SK-MEL-5 (cell line): Measurements from ENCODE around the gene LINGO4. TPM values are rescaled to one million over a fixed set of nuclear protein-coding genes. Genes with fewer than 3 reads are reported as not detected.

Experiments
- DNase-seq: peaks from one replicate; pipeline ENCODE4 v3.0.0-alpha.2; 2016; ENCODE audit warnings: low read depth, low spot score
- in situ Hi-C: cut with HindIII; loops from 2 replicates; pipeline ENCODE4 v1.10.0; 2016; ENCODE audit warnings: low sequenced_read_pairs, high pct_unique_total_duplicates, low pct_unique_long_range_greater_than_20kb
- total RNA-seq: library from RNA; depleted of rRNA; stranded (reverse); fragments of >200 nt; shearing (Covaris generic); gene quantifications from 2 replicates; pipeline ENCODE4 v1.2.3, GENCODE V29; 2014

LINGO4 gene
- total RNA-seq, 1 experiment from 2014 or later: not detected

DNA sequence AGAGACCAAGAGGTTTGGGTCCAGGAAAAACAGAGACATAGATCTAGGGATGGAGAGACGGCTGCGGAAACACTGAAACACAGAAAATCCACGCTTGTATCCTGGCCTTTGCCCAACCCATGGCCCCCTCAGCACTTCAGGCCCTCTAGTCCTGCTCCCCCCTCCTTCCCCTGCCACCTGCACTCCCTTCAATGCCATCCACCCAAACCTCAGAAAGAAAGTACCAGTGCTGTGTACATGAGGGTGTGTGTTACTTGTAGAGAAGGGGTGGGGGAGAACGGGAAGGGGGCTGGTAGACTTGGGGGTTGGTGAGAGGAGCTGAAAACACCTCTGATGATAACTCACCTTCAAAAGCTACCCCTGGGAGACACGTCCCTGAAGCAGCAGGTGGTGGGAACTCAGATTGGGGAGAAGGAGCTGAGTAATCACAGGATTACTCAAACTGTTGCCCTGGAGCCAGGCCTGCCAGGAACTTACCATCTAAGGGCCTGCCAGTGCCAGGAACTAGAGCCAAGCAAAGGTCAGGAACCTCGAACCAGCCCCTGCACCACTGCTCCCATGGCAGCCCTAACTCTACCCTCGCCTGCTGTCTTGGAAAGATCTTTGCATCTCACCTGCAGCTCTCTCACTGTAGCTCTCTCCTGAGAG is 14.9 kb upstream of the LINGO4 start:
- in situ Hi-C loops: no loop called here
- no peak for DNase-seq

DNA sequence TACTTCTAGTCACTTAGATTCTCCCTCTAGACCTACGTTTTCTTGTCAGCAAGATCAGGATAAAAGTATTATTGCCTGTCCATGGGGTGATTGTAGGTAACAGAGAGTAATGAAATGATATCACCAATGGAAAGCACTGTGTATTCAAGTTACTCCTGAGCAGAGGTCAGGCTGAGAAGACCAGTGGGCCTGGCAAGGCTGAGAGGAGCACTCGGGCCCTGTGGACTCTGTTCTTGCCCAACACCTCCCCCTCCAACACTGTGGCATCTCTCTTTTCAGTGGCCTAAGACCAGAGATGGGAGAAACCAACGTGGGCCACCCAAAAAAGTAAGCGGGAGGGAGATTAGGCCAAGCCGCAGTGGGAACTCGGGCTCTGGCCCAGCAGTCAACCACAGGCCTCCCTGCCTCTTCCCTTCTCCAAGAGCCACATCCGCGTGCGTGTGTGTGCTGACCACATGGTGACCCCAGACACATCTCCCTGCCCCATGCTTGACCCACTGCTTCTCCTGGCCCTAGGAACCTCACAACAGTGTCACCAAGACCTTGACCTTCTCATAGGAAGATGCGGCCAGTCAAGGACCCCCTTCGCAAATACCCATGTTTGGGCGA is 14.1 kb upstream of the LINGO4 start:
- no peak for DNase-seq
- in situ Hi-C loops: no loop called here

DNA sequence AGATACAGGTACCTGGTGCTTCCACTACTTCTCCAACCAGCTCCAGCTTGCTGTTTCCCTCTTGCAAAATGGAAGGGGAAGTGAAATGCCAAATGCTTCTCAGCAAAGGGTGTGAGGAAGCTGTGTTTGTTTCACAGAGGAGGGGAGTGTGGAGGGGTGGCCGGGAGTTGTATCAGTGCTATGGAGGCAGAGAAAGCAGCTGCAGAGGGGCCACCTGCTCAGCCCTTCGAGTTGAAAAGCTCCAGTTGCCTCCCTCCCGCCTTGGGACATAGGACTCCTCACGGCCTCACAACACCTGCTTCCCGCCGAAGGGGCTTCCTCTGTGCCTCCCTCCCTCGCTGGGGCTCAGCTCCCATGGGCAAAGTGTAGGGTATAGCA is 12.1 kb upstream of the LINGO4 start:
- in situ Hi-C loops: no loop called here
- no peak for DNase-seq

DNA sequence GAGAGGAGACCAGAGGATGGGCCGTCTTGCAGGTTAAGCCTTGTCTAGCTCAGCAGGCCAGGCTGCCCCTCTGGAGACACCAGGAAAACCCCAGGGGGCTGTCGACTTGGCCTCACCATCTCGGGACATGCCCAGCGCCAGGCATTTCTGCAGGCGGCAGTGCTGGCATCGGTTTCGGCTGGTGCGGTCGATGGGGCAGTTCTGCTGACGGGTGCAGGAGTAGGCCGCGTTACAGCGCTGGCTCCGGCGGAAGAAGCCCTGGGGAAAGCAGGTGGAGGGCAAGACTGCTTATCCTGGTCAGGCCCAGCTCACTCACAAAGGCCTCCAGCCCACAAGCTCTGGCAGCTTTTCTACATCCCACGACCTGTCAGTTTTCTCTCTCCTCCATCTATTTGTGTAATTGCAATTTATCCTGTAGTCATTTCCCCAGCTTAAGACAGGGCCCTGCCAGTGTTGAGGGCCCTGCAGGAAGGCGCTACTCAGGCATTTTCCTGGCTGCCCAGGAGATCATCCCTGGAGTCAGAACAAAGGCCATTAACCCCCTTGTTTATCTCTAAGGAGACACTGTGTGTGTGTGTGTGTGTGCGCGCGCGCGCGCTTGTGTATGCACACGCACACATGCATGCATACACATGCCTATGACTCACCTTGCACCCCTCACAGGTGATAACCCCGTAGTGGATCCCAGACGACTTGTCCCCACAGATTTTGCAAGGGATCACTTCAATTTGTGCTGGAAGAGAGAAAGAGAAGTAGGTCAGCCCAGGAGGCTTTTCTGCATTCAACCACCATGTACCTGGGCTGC is 11.5 kb upstream of the LINGO4 start:
- in situ Hi-C loops: no loop called here
- DNase-seq: no peak

DNA sequence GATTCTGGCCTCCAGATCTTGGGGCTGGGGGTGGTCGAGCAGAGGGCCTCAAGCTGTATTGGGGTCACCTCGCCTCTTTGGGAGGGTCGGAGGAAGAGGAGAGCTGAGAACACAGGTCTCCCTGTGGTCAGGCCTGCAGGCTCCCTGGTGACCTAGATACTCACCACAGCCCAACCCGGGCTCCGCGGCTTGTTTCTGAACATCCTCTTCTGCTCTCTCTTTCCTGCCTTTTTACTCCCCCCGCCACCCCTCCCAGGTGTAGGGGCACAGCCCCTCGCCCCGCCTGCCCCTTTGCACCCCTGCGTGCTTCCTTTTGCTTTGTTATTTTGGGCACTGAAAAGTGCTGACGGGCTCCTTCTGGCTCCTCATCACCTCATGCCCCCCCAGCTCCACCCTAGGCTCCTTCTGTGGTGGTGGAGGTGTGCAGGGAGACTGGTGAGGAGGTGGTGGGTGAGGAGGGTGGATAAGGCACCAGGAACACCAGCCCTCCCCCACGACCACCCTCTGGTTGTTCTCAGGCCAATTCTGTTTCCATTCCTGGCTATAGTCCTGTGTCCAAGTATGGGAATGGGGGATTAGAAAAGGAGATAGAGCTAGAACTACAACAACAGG is 10.6 kb upstream of the LINGO4 start:
- DNase-seq: no peak
- in situ Hi-C loops: no loop called here

DNA sequence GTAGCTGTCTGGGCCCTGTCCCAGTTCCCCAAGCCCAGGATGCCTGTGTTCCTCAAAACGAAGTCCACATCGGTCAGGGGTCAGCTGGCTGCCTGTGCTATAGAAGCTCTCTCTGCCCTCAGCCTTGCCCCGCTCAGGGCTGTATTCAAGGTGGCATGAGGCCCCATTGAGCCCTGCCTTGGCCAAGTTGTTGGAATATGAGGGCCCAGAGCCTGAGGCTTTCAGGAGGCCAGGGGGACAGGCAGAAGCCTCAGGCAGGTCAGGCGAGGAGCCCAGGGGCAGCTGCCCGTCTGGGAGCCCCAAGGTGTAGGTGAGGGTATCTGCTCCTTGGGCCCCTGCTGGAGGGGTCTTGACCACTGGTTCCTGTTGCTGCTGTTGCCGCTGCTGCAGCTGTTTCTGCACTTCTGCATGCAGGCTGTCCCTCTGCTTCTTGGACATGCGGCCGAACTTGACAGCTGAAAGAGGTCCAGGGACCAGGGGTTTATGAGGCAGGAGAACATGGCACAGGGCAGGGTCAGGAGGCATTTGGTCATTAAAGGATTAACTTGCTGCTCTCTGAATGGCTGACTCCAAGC is 9.8 kb upstream of the LINGO4 start:
- in situ Hi-C loops: no loop called here
- no peak for DNase-seq

DNA sequence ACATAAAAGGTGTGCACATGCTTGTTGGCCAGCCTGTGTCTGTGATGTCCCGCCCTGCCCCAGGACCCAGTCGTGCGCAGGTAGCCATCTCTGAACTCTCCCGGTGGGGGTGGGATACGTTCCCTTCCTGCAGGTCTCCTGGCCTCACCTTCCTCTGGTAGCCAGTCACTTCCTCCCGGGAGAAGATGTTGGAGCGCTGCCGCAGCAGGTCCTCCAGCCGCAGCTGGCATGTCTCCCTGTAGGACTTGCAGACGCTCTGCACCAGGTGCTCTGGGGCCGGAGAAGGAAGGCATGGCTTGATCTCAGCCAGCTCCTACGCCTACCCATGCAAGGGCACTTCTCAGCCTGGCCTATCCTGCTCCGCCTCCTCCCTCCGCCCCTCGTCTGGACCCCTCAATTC is 9.2 kb upstream of the LINGO4 start:
- in situ Hi-C loops: no loop called here
- DNase-seq: no peak

DNA sequence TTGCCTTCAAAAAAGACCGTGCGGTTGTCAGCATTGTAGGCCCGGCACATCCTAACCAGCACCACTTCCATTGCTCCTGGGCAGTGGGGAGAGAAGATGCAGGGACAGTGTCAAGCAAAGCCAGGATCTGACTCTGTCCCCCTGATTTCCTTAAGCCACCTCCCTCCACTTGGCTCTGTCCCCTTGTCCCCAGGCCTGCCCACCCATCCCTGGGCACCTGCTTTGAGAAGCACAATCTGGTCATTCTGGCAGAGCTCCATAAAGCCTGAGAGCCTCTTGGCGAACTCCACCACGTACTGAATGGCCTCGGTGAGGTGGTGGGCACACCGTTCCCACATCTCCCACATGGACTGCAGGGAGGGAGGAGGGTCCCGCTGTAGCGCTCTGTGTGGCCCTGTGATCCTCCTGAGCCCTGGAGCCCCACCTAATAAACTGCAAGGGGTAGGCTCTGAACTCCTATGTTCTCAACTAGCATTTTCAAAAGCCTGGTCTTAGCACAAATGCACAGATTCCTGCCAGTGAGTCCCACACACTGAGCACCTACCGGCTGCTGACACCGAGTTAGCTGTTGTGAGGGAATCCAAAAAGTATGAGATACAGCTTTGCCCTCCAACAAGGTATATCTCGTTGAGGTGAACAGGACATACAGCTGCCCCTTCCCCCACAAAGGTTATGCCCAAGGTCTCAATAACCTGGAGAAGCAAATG is 8.2 kb upstream of the LINGO4 start:
- no peak for DNase-seq
- in situ Hi-C loops: no loop called here

DNA sequence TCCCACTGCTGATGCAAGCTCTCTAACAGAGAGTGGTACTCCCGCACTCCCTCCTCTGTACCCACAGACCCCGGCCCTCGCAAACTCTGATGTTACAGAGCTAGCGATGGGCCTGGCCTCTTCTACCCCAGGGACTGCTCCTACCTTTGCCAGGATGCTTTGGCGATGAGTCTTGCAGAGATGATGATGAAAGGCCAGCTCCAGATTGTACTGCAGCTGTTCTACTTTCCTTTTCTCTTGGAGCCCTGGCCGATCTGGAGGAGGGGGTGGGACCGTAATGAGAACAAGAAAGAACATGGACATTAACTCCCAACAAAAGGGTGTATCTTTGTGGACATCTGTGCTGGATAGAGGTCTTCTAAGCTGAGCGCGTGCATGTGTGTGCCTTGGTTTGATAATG is 6.0 kb upstream of the LINGO4 start:
- in situ Hi-C loops: no loop called here
- DNase-seq: no peak

DNA sequence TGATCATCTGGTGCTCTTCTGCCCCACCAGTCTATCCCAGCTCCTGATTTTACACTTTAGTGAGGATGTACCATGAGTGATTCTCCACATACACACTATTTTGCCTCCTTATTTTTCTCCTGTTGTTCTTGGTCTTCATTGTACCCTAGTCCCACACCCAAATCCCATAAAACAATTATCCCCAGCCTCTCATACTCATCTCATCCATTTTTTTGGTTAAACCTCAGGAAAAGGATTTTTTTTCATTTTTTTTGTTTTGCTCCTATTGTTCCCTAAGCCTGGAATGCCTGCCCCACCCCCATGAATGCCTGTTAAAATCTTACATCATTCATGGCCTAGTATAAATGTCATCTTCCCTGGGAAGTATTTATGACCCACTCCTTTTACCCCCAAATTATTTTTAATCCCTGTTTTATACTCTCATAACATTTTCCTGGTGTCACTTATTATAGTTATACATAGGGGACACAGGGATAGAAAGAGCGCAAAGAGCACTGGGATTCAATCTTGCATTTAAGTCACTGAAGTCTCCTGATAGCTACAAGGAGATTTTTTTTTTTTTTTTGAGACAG is 4.9 kb upstream of the LINGO4 start:
- in situ Hi-C loops: no loop called here
- no peak for DNase-seq

DNA sequence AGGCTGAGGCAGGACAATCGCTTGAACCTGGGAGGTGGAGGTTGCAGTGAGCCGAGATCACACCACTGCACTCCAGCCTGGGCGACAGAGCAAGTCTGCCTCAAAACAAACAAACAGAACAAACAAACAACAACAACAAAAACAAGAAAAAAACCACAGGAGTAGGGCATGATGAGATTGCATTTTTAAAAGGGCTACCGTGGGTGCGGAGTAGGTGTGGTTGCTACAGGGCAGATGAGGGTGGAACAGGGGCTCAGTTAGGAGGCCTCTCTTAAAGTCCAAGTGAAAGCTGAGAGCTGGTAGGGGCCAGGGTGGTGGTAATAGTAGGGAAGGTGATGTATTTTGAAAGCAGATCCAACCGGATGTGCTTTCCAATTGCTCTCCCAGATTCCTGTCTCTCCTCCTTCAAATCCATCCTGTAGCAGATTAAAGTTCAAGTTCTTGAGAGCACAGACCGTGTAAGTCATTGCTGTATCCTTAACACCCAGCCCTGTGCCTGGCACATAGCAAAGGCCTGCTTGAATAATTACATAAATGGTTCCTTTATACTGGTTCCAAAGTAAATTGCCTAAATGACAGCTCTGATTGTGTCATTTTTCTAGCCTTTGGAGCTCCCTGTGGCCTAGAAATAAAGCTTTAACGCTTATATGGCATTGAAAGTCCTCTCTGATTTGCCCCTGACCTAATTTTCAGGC is 4.2 kb upstream of the LINGO4 start:
- in situ Hi-C loops: no loop called here
- DNase-seq: no peak

DNA sequence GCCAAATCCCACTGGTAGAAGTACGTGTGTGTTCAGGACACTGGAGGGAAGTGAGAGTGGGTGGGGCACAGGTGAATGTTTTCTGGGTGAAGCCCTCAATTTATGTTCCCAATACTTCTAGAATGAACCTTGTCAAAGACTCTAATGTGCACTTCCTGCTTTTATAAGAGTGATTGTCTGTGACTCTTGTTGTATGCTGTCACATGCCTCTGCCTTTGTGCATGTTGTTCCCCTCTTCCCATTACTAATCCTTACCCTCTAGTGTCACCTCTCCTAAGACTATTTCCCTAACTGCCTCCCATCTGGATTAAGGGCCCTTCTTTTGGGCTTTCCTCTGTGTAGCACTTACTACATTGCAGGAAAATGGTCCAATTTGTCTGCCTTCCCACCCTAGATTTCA is 2.5 kb upstream of the LINGO4 start:
- no peak for DNase-seq
- in situ Hi-C loops: no loop called here

DNA sequence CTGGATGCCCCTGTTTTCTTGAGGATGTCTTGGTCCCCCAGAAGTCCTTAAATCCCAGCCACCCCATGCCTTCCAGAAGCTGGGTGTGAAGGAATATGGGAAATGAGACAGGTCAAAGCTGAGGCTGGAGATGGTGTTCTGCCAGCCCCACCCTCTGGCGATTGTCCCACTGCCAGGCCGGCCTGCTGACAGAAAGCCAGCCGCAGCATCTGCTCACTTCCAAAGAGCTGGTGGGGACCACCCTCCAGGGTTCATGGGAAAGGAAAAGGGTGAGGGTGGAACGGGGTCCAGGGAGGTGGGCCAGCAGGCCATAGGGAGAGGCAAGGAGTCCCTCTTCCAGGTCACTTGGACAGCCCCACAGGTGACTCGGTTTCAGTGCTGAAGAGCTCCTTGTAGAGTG is 1.9 kb upstream of the LINGO4 start:
- in situ Hi-C loops: no loop called here
- DNase-seq: no peak

DNA sequence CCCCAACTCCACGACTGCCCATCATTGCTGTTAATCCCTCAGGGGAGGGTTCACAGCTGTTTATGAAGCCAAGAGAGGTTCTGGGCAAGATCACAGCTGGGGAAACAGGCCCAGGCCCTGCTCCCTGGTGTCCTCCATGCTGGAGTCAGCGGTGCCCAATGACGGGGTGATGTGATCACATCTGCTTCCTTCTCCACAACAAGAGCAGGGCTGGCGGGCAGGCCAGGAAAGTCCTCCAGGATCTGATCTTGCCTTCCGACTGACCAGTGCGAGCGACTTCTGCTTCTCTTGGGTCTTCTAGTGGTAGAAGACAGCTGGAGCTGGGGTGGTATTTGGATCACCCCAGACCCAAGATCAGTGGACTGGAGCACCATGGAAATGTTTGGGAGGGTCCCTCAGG is 951 bp upstream of the LINGO4 start:
- in situ Hi-C loops: no loop called here
- no peak for DNase-seq

DNA sequence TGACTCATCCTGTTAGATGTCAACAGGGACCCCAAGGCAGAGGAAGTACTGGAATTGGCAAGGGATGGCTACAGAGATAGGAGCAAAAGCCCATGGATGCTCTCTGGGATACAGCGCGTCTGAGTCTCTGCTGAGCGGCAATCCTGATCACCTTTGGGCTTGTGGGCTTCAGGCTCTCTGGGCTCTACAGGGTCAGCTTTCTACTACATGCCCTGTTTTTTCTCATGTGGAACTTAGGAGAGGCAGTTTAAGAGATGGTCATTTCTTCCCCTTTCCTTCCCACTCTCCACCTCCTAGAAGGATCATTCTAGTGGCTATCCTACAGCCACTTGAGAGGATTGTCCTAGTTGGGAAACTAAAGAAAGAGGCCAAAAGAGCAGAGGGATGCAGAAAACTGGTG is 1.3 kb downstream of the LINGO4 start:
- DNase-seq: no peak
- in situ Hi-C loops: no loop called here

DNA sequence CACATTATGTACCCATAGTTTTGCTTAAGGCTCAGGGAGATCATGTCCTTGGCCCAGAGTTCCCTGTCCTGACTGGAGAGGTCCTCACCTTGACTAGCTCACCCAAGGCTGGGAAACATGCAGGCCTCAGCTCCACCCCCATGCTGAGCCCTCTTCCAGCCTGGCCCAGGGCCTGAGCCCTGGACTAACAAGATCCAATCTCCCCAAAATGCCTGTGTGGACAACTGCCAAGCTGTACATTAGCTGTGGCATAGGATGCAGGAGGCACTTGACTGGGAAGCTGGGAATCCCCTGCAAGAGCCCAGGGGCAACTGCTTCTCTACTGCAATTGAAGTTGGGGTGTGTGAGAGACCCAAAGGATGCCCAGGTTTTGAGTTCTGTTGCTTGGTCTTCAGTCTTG is 2.1 kb downstream of the LINGO4 start:
- no peak for DNase-seq
- in situ Hi-C loops: no loop called here

DNA sequence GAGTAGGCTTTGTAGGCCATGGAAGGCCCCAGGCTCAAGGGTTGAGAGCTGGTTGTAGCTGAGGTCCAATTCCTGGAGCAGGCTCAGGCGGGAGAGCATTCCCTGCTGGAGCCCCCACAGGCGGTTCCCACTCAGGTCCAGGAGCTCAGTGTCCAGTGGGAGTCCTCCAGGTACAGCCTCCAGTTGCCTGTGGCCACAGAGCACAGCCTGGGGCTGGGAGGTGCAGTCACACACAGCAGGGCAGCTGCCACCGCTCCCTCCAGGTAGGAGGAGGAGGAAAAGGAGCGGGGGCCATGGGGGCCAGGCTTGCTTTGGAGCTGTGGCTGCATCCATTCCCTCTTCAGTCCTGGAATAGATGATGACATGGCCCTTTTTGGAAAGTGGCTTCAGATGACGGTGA is 2.8 kb downstream of the LINGO4 start:
- in situ Hi-C loops: no loop called here
- no peak for DNase-seq
